HG02610 (cell line): ENCODE data around the gene METTL25.
A peak's percentile ranks its signal among the peaks of the same experiment; 100 is the strongest.

ENCODE experiments used
- ATAC-seq: cut with Tn5 transposase; IDR thresholded peaks from one replicate; pipeline ENCODE4 v1.9.1; 2021; ENCODE audit warnings: mild to moderate bottlenecking, moderate library complexity; ENCODE audit not compliant: unreplicated experiment

The METTL25 gene

GRCh38 chr12:82523996-82524395 lies 165.7 kb downstream of the METTL25 start:
- ATAC-seq: no peak

GRCh38 chr12:82524641-82525040 lies 166.3 kb downstream of the METTL25 start:
- ATAC-seq: no peak

- no peak for ATAC-seq
Measured at GRCh38 chr12:82525616-82526015, 167.3 kb downstream of the METTL25 start.

- peak; percentile 69 for ATAC-seq
Measured at GRCh38 chr12:82527165-82527780, 168.9 kb downstream of the METTL25 start.
